GM18909 (cell line): Measurements from ENCODE around the gene RTF1.
"Not testable (repeated sequence)": the region's sequence is repeated elsewhere in the genome, so short reads cannot be mapped to it uniquely, and the experiment has no call there.

ENCODE experiments used
- ATAC-seq: cut with Tn5 transposase; IDR thresholded peaks from one replicate; pipeline ENCODE4 v1.9.1; 2021; ENCODE audit warnings: mild to moderate bottlenecking; ENCODE audit not compliant: unreplicated experiment, poor library complexity

RTF1 gene

DNA sequence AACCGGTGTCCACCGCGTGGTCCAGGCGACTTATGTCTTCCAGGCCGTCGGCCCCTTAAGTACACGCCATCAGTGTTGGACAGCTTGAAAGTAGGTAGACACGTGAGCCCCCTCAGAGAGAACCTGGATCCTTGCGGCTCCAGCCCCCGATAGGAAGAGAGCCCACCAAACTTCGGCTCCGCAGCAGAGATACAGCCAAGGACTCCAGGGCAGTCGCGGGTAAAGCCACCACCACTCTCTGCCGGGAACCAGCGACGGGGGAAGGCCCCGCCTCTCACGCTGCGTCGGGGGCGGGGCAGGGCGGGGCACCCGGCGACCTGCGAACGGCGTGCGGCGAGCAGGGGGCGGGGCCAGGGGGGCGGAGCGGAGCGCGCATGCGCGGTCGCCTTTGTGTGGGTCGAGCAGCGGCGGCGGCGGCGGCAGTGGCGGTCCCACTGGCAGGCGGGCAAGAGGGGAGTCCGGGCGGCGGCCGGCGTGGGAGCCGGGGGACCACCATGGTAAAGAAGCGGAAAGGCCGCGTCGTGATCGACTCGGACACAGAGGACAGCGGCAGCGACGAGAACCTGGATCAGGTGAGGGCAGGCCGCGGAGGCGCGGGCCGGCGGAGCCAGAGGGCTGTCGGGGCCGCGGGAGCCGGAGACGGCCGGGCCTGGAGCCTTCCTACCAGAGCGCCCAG is at the start of gene RTF1:
TSS of gene RTF1 (plus strand) at position 354 of the 676 bp plus-strand sequence. CDS start at position 375, 21 bp downstream.
- ATAC-seq: peak; percentile 87

DNA sequence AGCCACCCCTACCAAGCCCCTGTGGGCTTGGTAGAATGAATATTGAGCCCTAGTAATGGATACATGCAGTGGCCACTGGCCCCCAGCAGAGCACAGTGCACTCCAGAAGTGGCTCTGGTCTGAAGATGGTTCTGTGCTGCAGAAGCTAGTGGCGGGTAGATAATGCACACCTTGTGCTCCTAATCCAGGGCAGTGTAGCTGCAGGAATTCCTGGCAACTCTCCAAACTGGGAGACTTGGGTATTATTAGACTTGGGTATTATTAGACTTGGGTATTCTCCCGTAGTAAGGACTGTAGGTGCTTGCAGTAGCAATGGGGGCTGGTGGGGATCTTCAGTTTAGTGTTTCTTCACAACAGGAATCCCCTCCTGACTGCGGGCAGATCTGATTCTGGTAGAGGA is 49.5 kb upstream of the RTF1 start:
- ATAC-seq: no peak

DNA sequence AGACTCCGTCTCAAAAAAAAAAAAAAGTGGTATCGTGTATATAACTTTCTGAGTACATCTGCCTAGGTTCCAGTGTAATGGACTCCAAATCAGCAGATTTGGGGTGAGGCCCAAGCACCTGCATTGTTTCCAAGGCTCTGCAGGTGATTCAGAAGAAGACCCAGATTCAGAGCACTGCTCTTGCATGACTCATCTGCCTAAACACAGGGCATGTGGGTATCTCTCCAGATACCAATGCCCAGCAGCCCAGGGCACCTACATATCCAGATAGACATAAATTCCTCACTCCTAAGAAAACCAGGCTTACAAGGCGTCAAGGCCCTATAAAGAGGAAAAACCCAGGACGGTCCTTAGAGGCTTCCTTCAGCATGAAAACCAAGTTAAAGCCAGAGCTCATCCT is 38.9 kb upstream of the RTF1 start:
- no peak for ATAC-seq

DNA sequence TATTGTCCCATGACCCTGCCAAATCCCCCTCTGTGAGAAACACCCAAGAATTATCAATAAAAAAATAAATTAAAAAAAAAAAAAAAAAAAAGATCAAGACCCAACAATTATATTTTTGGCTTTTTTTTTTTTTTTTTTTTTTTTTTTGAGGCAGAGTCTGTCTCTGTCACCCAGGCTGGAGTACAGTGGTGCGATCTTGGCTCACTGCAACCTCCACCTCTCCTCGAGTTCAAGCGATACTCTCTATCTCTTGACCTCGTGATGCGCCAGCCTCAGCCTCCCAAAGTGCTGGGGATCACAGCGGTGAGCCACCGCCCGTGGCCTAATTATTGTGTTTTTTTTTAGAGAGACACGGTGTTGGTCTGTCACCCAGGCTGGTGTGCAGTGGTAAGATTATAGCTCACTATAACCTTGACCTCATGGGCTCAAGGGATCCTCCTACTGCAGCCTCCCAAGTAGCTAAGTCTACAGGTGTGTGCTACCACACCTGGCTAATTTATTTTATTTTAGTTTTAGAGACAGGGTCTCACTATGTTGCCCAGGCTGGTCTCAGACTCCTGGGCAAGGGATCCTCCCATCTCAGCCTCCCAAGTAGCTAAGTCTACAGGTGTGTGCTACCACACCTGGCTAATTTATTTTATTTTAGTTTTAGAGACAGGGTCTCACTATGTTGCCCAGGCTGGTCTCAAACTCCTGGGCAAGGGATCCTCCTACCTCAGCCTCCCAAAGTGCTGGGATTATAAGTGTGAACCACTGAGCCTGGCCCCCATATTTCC is 32.7 kb upstream of the RTF1 start:
- not testable (repeated sequence) for ATAC-seq

DNA sequence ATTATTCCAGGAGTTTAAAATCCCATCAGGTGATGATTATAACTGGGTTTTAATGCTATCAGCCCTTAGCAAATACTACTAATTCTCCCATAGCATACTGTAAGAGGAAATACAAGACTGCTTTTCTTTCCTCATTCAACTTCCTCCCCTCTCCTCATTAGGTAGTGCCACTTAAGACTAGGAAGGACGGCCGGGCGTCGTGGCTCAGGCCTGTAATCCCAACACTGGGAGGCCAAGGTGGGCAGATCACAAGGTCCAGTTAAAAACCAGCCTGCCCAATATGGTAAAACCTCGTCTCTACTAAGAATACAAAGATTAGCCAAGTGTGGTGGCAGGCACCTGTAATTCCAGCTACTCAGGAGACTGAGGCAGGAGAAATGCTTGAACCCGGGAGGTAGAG is 29.2 kb upstream of the RTF1 start:
- no peak for ATAC-seq

DNA sequence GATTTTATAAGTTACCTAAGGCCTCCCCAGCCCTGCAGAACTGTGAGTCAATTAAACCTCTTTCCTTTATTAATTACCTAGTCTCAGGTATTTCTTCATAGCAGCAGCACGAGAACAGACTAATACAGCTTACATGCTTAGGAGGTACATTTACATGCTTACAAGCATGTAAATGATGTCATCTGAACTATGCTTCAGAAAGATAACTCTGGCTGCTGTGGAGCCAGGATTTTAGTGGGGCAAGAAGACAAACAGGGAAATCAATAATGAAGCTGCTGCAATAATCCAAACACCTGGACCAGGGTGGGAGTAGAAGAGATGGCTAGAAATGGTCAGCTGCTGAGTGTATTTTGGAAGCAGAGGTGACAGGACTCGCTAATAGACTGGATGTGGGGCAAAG is 24.2 kb upstream of the RTF1 start:
- ATAC-seq: no peak

DNA sequence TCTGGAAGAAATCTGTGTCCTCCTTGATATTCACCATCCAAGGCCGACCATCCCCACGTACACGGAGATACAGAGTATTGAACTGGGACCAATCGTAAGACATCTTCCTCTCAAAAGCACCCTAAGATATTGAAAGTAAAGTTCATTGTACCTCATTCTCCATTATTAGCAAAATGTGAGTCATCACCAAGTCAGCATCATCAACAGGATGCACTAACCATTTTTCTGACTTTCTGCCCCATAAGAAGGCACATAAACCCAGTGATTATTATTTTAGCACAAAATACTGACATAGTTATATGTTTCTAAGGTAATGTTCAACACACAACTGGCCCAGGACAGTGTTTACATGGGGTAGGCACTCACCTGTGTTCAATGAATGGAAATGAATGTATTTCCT is 22.0 kb upstream of the RTF1 start:
- ATAC-seq: no peak

DNA sequence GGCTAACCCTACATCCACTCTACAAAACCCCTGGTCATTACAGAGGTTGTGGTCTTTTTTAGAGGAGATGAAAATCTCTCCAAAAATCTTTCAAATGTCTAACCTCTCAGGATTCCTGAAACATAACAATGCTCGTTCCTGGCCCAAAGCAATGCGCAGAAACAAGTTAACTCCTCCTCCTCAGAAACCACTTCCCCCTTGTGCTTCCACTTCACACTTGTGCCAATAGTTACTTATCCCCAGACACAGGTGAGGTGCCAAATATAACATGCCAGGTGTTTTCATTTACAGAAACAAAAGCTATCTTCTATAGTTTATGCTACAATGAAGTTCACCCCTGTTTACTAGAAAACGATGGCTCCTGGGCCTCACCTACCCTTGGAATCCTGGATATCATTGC is 20.8 kb upstream of the RTF1 start:
- ATAC-seq: no peak

DNA sequence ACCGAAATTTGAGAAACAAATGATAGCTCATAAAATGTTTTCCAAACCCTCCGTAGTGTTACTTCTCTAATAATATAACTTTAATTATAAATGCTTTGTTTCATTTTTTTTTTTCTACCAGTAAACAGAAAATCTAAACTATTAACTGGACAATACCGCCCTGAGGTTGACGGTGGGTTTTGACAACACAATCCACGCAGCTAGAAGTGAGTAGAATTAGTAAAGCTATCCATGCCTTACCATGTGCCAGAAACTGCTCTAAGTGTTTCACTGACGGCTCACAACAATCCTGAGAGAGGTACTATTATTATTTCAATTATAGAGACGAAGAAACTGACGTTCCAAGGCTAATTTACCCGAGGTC is 15.0 kb upstream of the RTF1 start:
- ATAC-seq: no peak

DNA sequence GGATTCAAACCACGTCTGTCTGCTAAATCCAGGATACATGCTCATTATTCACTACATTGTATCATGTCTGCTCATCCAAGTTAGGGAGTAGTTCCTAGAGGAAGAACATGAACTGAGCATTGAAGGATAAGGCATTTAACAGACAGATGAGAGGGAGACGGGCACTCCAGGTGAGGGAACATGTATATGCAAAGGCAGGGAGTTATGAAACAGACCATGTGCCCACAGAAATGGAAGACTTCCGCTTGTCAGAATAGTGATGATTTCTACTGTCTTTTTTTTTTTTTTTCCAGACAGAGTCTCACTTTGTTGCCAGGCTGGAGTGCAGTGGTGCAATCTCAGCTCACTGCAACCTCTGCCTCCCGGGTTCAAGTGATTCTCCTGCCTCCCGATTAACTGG is 9.6 kb upstream of the RTF1 start:
- no peak for ATAC-seq

DNA sequence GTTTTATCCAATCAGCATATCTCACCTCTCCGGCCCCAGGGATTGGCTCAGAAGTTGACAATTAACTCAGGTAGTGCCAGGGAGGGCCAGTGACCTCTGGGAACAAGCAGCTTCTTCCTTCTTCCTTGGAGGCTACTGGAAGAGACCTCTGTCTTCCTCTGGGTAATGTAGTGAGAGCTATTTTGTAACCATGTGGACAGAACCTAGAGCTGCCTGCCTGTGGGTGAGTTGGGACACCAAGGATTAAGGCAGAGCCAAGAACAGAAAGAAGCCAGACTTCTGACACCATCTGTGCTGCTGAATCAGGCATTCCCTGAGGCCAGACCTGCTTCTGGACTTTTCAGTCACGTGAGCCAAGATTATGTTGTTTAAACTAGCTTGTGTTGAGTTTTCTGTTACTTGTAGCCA is 8.7 kb upstream of the RTF1 start:
- ATAC-seq: no peak

DNA sequence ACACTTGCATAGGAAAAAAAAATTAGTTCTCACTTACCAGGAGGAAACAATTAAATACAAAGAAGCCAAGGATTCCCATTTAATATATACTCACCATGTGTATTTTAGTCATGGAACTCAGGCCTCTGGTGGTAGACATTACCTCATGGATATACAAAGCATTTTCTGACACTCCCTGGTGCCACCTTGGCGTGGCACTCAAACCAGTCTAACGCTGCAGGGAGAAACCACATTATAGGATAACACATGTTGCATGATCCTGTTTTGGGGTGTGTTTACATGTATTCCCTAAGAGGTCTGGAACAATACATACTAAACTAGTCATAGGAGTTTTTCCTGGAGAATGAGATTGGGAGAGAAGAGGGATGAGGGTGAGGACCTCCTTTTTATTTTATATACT is 5.9 kb upstream of the RTF1 start:
- ATAC-seq: no peak

DNA sequence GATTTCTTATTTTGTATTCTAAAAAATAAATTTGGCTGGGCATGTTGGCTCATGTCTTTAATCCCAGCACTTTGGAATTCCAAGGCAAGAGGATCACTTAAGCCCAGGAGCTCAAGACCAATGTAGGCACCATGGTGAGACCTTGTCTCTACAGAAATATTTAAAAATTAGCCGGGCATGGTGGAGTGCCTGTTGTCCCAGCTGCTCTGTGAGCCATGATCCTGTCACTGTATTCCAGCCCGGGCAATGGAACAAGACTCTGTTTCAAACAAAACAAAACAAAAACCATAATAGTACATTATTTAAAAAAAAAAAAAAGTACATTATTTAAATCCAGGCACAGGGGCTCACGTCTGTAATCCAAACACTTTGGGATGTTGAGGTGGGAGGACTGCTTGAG is 5.5 kb upstream of the RTF1 start:
- ATAC-seq: no peak

DNA sequence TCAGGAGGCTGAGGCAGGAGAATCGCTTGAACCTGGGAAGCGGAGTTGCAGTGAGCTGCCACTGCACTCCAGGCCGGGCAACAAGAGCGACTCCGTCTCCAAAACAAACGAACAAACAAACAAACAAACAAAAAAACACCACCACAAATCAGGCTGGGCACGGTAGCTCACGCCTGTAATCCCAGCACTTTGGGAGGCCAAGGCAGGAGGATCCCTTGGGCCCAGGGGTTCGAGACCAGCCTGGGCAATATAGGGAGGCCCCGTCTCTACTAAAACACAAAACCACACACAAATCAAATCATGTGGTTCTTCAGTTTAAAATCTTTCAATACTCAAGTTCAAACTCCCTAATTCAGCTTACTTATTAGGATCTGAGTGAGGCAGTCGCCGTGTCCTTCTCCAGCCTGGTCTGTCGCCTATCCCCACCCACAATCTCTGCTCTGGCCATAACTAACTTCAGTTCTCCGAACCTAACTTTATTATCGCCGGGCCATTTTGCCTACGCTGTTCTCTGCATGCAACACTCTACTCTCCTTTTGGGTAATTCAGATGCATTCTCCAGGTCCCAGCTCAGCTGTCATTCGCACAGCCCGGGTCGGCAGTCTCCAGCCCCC is 660 bp upstream of the RTF1 start:
- peak; percentile 11 for ATAC-seq

DNA sequence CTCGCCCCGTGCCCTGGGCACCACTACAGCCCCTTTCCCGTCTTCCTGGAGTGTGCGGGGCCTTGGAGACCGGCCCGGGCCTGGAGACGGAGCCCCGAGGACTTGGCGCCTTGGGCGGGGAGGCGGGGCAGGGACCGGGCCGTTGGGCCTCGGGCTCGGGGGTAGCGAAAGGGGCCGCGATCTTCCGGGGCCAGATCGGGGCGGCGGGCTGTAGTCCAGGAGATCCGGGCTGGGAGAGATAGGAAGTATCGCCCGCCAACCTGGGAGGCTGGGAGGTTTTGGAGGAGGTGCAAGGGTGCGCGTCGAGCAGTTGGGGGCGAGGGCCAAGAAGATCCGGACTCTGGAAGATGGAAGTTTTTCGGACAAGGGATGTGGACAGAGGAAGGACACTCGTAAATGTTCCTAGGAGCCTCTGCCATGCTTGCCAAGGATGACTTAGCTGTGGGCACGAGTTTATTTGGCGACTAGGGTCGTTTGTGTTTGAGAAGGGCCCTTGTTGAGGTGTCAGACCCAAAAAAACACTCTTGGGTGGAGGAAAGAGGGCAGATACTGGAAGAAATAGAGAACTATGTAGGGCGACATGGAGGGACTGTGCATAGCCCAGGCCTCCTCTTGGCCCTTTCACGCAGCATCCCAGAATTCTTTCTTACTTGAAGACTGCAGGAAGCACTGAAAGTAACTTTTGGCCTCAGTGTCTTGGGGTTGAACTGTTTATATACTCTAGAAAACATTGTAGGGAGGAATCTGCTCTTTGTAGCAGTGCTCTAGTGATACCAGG is 712 bp downstream of the RTF1 start:
- peak; percentile 44 for ATAC-seq

DNA sequence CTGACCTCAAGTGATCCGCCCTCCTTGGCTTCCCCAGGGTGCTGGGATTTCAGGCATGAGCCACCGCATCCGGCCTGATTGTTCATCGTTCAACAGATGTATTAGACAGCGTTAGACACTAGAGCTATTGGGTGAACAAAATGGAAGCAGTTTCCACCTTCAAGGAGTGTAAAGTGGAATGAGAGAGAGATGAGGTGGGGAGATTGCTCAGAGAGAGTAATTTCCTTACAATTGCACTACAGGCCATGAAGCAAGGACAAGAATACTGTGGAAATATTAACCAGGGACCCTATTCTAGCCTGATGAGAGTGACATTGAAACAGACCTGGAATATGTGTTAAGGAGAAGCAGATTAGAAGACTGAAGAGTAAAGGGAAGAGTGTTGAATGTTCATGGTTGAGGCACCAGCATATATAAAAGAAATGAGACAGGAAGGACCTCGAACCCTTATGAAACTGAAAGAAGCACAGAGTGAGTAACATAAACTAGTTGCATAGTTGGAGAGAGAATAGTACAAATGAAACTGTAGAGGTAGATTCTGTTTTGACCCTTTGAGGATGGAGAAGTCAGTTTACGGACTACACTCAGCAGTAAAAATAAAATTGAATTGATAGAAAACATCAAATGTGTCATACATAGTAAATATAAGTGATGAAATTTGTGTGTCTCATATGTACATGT is 7.2 kb downstream of the RTF1 start:
- peak; percentile 82 for ATAC-seq

DNA sequence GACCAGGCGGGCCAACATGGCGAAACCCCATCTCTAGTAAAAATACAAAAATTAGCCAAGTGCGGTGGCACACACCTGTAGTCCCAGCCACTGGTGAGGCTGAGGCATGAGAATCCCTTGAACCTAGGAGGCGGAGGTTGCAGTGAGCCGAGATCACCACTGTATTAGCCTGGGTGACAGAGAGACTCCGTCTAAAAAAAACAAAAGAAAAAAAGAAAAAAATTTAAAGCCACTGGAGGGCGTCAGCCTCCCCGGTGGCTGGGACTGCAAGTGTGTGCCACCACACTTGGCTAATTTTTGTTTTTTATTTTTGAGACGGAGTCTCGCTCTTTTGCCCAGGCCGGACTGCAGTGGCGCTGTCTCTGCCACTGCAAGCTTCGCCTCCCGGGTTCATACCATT is 7.9 kb downstream of the RTF1 start:
- no peak for ATAC-seq

DNA sequence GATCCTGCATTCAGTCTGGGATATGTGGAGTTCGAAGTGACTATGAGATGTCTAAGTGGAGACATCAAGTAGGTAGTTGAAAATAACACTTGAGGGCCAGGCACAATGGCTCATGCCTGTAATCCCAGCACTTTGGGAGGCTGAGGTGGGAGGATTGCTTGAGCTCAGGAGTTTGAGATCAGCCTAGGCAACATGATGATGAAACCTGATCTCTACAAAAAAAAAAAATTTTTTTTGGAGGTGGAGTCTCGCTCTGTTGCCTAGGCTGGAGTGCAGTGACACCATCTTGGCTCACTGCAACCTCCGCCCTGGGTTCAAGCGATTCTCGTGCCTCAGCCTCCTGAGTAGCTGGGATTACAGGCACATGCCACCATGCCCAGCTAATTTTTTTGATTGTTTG is 9.0 kb downstream of the RTF1 start:
- ATAC-seq: not testable (repeated sequence)

DNA sequence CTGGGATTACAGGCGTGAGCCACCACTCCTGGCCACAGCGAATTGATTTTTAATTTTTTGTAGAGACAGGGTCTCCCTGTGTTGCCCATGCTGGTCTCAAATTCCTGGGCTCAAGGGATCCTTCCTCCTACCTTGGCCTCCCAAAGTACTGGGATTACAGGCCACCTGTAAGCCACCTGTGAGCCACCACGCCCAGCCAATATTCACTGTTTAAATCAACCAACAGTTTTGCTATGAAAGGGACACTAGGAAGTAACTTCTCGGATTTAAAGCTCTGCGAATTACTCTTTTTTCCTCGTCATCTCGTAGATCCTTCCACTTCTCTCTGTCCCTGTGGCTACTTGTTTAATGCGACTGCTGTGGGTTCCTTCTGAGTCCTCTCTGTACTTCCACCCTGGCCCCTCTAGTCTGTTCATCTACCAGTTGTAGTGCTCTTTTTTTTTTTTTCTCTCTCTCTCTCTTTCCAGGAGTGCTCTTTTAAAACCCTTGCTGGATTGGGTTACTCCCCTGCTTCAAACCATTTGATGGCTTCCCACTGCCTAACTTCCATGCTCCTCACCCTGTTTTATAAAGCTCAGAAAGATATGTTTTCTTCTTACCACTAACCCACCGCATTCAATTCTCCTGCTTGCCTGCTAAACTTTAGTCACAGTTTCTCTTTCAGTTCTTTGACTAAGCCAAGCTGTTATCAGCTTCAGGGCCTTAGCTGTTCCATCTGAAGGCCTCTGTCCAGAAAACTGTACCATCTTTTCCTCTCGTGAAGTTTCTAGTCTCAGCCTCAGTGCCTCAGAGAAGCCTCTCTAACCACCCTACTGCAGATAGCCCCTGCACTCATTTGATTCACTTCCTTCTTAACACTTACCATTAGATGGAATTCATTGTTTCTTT is 12.4 kb downstream of the RTF1 start:
- ATAC-seq: peak; percentile 83
